HG02852 (cell line): Measurements from ENCODE around the gene VPS16.
"Not testable (repeated sequence)": the region's sequence is repeated elsewhere in the genome, so short reads cannot be mapped to it uniquely, and the experiment has no call there.

Experiments
- ATAC-seq: cut with Tn5 transposase; IDR thresholded peaks from one replicate; pipeline ENCODE4 v1.9.1; 2021; ENCODE audit warnings: mild to moderate bottlenecking, moderate library complexity; ENCODE audit not compliant: unreplicated experiment

Gene VPS16

DNA sequence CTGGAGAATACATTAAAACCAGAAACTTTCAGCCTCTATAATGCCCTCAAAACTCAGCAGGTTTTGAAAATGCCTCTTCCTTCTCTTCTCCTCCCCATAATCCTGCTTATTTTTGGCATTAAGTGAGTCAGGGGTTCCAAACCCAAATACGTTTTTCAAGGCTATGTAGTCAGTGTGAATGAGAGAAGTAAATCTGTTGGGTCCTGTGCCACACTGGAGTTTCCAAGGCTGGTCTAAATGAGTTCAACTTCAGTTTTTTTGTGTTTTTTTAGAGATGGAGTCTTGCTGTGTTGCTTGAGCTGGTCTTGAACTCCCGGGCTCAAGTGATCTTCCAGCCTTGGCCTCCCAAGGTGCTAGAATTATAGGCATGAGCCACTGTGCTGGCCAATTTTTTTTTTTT lies 53.7 kb downstream of the VPS16 start:
- ATAC-seq = no peak

GRCh38 chr20:2895154-2895553 lies 54.6 kb downstream of the VPS16 start:
- not testable (repeated sequence) for ATAC-seq

DNA sequence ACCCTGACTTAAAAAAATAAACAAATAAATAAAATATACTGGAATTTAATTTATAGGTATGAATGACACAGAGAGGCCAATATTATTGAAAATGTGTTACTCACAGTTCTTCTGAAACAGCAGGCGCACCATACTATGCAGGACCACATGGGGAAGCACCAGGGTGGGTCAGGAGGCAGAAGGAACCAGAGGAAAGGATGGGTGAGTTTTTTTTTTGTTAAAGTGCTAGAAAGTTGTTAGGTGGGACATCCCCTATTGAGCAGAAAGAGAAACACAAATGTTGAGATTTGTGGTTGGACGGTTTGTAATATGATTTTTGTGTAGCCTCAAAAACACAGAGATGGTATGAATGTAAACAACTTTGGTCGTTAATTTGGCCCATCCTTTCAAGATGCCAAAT lies 58.7 kb downstream of the VPS16 start:
- ATAC-seq = no peak

DNA sequence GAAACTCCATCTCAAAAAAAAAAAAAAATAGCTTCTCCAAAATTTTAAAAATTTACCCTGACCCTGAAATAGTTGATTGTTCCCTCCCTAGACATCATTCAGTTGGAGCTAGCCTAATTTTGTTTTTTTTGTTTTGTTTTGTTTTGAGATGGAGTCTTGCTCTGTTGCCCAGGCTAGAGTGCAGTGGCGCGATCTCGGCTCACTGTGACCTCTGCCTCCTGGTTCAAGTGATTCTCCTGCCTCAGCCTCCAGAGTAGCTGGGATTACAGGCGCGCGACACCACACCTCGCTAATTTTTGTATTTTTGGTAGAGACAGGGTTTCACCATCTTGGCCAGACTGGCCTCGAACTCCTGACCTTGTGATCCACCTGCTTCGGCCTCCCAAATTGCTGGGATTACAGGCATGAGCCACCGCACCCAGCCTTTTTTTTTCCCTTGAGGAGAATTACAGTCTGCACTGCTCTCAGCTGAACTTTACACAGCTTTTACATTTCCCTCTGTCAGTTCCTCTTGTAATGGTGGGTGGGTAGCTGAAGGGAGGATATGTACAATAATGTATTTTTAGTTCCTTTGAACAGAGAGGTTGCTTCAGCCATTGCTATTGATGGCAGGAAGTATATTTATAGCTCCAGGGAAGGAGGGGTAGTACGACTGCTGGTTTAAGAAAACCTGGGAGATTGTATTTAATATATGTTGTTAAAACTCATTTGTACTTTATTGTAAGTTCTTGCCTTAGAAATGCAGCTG lies 60.5 kb downstream of the VPS16 start:
- ATAC-seq = no peak

GRCh38 chr20:2902291-2902690 lies 61.7 kb downstream of the VPS16 start:
- ATAC-seq = no peak

DNA sequence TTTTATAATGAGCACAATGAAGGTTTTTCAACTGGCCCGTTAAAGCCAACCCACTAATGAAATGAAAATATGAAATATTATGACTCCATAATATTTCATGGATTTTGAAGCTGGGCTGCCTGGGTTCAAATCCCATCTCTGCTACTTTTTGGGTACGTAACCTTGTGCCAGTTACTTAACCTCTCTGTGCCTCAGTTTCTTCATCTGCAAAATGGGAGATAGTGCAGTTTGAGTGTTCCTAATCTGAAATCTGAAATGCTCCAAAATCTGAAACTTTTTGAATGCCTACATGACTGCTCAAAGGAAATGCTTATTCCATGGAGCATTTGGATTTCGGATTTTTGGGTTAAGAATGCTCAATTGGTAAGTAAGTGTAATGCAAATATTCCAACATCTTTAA lies 62.3 kb downstream of the VPS16 start:
- ATAC-seq = no peak

- no peak for ATAC-seq
Measured at GRCh38 chr20:2903686-2904085, 63.1 kb downstream of the VPS16 start.

DNA sequence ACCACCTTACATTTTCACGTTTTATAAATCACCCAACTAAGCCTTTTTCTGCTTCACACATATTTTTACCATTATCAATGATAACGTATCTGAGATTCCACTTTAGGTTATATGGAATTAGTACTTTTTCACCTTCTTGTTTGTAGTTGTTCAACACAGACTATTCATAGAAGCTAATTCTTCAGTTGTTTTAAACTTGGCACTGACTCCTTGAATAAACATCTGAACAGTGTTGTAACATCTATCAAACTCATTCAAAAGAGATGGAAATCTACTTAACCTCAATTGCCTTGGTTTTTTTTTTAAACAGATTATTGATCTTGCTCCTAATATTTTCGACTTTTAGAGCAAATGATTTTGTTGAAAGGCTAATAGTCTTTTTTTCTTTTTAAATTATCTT lies 67.0 kb downstream of the VPS16 start:
- ATAC-seq = no peak

GRCh38 chr20:2909953-2910352 lies 69.4 kb downstream of the VPS16 start:
- no peak for ATAC-seq

DNA sequence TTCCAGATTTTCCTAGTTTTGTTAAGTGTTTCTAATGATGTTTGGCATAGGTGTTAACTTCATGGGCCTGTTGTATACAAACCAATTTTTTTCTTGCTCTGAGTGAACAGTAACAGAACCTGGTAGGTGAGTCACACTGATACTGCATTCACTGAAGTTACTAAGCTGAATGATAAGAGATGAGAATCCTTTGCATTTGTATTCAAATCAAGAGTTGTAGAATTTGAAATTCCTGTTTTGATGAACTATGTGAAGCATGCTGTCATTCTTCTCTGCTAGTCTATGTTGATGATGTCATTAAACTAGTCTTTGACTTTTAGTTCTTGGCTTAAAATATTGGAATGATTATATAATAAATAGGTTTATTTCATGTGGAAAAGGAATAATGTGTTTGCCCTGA lies 70.7 kb downstream of the VPS16 start:
- ATAC-seq = no peak

DNA sequence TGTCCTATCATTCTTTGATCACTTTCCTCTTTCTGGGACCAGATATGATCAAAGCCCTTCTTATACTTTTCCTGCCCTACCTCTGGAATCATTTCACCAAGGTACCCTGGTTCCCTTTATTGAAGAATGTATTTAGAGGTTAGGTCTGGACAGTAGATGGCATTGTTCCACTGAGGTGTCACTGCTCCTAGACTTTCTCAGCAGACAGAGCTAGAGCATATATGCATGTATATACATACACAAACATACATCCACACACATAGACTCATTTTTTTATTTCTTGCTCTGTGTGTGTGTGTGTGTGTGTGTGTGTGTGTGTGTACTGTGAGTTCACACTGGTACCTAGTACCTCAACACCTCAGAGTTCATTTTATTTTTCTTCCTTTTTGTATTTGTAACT lies 73.6 kb downstream of the VPS16 start:
- ATAC-seq = no peak
